ENCODE data around the gene SAMD4B.

- TF ChIP-seq ETV6 (CRISPR knock-in tag; IDR thresholded peaks at IDR 0.05) (no peak), TCF7 (CRISPR knock-in tag; IDR thresholded peaks at IDR 0.05; ENCODE audit: low read depth) (no peak), CTCF (IDR thresholded peaks at IDR 0.05) (no peak), USF2 (CRISPR knock-in tag; IDR thresholded peaks at IDR 0.05) (no peak), ESRRA (CRISPR knock-in tag; IDR thresholded peaks at IDR 0.05; ENCODE audit: borderline replicate concordance) (no peak), USF1 (CRISPR knock-in tag; IDR thresholded peaks at IDR 0.05) (no peak), MYBL2 (CRISPR knock-in tag; IDR thresholded peaks at IDR 0.05) (no peak), FOXP4 (CRISPR knock-in tag; IDR thresholded peaks at IDR 0.05) (no peak), ZNF532 (CRISPR knock-in tag; IDR thresholded peaks at IDR 0.05; ENCODE audit: borderline replicate concordance) (no peak), AFF4 (CRISPR knock-in tag; IDR thresholded peaks at IDR 0.05; ENCODE audit: borderline replicate concordance) (no peak), MAX (CRISPR knock-in tag; IDR thresholded peaks at IDR 0.05) (no peak), ATF1 (CRISPR knock-in tag; IDR thresholded peaks at IDR 0.05) (no peak)
Measured at GRCh38 chr19:39332293-39332692, 9.9 kb upstream of the SAMD4B start.

Data from WTC11 (cell line).